ENCODE results near the gene SLC41A3.
"Not testable (repeated sequence)": the region's sequence is repeated elsewhere in the genome, so short reads cannot be mapped to it uniquely, and the experiment has no call there.

SLC41A3 gene

DNA sequence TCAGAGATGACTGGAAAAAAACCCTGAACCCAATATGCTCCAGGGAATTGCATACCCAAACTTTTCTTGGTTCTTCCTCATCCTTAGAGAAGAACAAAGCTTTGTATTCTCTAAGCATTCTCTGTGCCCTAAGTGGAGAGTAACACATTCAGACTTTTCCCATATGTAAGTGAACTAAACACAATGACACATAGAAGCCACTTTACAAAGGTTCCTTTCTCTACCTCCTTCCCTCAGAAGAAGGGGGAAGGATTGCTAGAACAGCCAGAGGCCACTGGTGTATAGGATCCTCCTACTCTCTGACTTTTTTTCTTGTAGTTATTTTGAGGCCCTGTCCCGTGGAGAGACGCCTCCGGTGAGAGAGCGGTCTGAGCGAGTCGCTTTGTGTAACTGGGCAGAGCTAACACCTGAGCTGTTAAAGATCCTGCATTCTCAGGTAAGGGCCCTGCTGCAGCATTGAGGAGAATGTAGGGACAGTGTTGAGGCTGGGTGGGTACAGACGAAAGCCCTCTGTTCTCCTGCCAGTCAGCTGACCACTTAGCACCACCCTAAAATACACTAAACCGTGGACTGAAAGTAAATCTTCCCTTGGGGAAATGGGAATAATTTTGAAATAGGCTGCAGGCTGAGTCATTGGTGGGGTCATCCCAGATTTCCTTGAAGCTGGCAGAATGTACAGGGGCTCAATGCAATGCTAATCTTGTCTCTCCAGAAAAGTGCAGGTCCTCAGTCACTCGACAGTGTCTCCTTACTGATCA lies 108.5 kb downstream of the SLC41A3 start:
- DNase-seq = not testable (repeated sequence)

- not testable (repeated sequence) for DNase-seq
These were observed 111.7 kb downstream of the SLC41A3 start for GRCh38 chr3:125971997-125972944.

- not testable (repeated sequence) for DNase-seq
These were observed 115.0 kb downstream of the SLC41A3 start, which contains the start of gene ROPN1B for GRCh38 chr3:125968701-125969592. TSS of gene ROPN1B (plus strand) at chr3:125969178. CDS start at chr3:125972055, 2,877 bp downstream.

- not testable (repeated sequence) for DNase-seq
These were observed 115.8 kb downstream of the SLC41A3 start for GRCh38 chr3:125968121-125968520.

DNA sequence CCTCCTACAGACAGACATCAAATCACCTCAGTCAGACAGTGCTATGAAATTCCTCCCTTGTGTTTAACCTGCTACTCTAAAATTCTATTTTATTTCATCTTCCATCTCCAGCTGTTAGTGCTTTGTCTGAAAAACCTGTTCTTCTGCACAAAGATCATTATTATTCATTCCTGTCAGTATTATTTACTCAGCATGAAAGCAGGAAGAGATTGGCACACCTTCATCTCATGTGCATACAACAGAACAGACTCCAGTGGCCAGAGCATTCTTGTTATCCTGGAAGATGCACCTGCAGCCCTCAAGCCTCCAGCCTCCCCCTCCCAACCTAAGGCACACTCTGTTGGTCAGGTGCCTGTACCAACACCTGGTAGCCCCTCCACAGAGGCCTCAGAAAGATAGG lies 116.8 kb downstream of the SLC41A3 start:
- DNase-seq = peak; percentile 83

GRCh38 chr3:125965505-125965904 lies 118.4 kb downstream of the SLC41A3 start:
- no peak for DNase-seq

DNA sequence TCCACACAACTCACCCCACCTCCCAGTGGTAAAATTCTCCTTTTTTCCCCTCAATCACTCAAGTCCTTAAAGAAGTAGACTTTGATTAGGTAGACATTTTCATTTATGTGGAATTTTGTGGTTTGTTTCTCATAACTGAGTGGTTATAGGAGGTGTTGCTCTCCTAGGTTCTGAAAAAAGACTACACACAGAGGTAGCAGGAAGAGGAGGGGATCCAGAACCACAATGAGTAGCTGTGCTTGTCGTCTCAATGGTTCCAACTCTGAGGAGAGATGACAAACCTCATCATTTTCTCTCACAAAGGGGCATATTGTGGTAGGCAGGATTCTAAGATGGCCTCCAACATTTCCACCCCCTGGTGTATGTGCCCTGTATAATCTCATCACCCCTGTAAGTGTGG lies 120.1 kb downstream of the SLC41A3 start:
- DNase-seq = not testable (repeated sequence)

GRCh38 chr3:125961289-125961589 lies 122.7 kb downstream of the SLC41A3 start:
- no peak for DNase-seq

- DNase-seq = no peak
These were observed 123.3 kb downstream of the SLC41A3 start for GRCh38 chr3:125960456-125961288.

- no peak for DNase-seq
These were observed 123.9 kb downstream of the SLC41A3 start for GRCh38 chr3:125960066-125960424.

- DNase-seq = no peak
These were observed 124.4 kb downstream of the SLC41A3 start for GRCh38 chr3:125959317-125960065.

- DNase-seq = no peak
These were observed 125.2 kb downstream of the SLC41A3 start for GRCh38 chr3:125958511-125959316.

- DNase-seq = no peak
These were observed 126.0 kb downstream of the SLC41A3 start for GRCh38 chr3:125957674-125958510.

- not testable (repeated sequence) for DNase-seq
These were observed 126.9 kb downstream of the SLC41A3 start for GRCh38 chr3:125957020-125957419.
